ENCODE results near the gene C19orf67.

The C19orf67 gene

DNA sequence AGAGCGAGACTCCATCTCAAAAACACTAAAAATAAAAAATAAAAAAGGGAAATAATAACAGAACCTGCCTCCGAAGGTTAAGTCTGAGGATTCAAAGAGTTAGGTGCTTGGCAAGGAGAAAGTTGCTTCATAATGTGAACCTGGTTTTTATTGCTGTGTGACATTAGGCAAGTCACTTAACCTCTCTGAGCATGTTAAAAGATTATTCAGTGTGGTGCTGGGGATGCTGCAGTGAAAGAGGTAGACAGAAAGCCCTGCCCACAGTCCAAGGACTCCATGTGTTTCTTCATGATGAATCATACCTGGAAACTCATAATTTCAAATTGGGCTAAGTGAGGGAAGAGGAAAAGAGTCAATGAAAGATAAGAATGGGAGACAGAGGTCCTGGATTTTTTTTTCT, 51.6 kb downstream of the C19orf67 start:
- H3K4me3 ChIP-seq (ENCODE audit: low read length) = no peak overlapping the region
- no peaks in the 10 kb centered on the region for H3K9me3 ChIP-seq (ENCODE audit: insufficient read depth, low read depth, low read length)
- no peak overlapping the region for H3K9ac ChIP-seq (ENCODE audit: low read depth, low read length)
- no peak overlapping the region for H3K27ac ChIP-seq (ENCODE audit: low read length)
- H3K27me3 ChIP-seq (ENCODE audit: insufficient read depth, low read length) = peaks cover 25% of the 10 kb centered on the region
- no peaks in the 10 kb centered on the region for H3K4me1 ChIP-seq (ENCODE audit: insufficient read depth, low read length)
- H3K36me3 ChIP-seq (ENCODE audit: insufficient read depth, low read depth, low read length) = no peaks in the 10 kb centered on the region

DNA sequence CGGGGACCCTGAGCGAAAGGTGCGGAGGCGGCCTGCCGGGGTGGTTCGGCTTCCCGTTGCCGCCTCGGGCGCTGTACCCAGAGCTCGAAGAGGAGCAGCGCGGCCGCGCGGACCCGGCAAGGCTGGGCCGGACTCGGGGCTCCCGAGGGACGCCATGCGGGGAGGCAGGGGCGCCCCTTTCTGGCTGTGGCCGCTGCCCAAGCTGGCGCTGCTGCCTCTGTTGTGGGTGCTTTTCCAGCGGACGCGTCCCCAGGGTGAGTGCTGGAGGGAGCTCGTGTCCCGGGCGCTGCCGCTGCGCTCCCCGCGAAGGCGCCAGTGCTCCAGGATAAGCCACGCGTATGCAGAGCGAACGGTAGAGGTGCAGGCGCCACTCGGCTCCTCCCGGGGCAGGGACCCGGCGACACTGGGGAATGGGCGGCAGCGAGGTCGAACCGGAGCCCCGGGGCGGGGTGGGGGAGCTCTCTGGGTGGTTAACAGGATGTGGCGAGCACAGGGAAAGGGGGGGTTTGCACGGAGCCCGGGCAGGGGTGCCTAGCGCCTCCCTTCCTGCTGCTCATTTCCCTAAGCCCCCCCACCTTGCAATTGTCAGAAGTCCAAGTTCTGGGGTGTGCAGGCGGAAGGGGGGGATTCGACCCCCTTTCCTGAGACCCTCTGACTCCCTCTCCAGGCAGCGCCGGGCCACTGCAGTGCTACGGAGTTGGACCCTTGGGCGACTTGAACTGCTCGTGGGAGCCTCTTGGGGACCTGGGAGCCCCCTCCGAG, 53.7 kb downstream of the C19orf67 start, which contains the start of gene IL27RA:
Gene IL27RA, plus strand, starts transcription at position 44 of the 762 bp plus-strand sequence. Its CDS starts 111 bp downstream, at position 155.
- peaks cover 25% of the 10 kb centered on the region for H3K27me3 ChIP-seq (ENCODE audit: insufficient read depth, low read length)
- H3K9ac ChIP-seq (ENCODE audit: low read depth, low read length) = peak within 1 kb of the TSS; percentile 61; the same call in 1 of the 2 replicates
- peak within 1 kb of the TSS; percentile 74 for H3K4me3 ChIP-seq (ENCODE audit: low read length)
- no peaks in the 10 kb centered on the region for H3K4me1 ChIP-seq (ENCODE audit: insufficient read depth, low read length)
- no peaks in the 10 kb centered on the region for H3K9me3 ChIP-seq (ENCODE audit: insufficient read depth, low read depth, low read length)
- H3K27ac ChIP-seq (ENCODE audit: low read length) = no peak within 1 kb of the TSS
- H3K36me3 ChIP-seq (ENCODE audit: insufficient read depth, low read depth, low read length) = no peaks in the 10 kb centered on the region
